ENCODE results near the gene EAPP. TPM values are rescaled to one million over a fixed set of nuclear protein-coding genes. Genes with fewer than 3 reads are reported as not detected.
"Not testable (repeated sequence)": the region's sequence is repeated elsewhere in the genome, so short reads cannot be mapped to it uniquely, and the experiment has no call there.

EAPP gene
- total RNA-seq, 1 donor from 2014 or later = 39.8 TPM

DNA sequence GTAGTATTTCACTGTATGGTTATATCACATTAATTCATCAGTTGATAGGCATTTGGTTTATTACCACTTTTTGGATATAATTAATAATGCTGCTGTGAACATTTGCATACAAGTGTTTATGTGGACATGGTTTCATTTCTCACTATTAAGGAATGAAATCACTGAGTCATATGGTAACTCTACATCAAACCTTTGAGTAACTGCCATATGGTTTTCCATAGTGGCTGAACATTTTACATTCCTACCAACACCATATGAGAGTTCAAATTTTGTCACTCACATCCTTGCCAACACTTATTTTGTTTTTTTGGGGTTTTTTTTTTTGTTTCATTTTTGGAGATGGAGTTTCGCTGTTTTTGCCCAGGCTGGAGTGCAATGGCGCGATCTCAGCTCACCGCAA lies 30.2 kb upstream of the EAPP start:
- H3K27me3 Mint-ChIP-seq = no peaks in the 10 kb centered on the region
- peaks cover 21% of the 10 kb centered on the region for H3K36me3 Mint-ChIP-seq (ENCODE audit: insufficient read depth)
- no peaks in the 10 kb centered on the region for H3K9me3 Mint-ChIP-seq (ENCODE audit: low read depth)
- DNase-seq (ENCODE audit: low spot score, unreplicated experiment) = no peak
- no peak overlapping the region for H3K4me3 Mint-ChIP-seq (ENCODE audit: low read depth)
- TF ChIP-seq, protein P1, sequence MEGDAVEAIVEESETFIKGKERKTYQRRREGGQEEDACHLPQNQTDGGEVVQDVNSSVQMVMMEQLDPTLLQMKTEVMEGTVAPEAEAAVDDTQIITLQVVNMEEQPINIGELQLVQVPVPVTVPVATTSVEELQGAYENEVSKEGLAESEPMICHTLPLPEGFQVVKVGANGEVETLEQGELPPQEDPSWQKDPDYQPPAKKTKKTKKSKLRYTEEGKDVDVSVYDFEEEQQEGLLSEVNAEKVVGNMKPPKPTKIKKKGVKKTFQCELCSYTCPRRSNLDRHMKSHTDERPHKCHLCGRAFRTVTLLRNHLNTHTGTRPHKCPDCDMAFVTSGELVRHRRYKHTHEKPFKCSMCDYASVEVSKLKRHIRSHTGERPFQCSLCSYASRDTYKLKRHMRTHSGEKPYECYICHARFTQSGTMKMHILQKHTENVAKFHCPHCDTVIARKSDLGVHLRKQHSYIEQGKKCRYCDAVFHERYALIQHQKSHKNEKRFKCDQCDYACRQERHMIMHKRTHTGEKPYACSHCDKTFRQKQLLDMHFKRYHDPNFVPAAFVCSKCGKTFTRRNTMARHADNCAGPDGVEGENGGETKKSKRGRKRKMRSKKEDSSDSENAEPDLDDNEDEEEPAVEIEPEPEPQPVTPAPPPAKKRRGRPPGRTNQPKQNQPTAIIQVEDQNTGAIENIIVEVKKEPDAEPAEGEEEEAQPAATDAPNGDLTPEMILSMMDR (IDR thresholded peaks at IDR 0.05; ENCODE audit: unreplicated experiment) = no peak
- H3K27ac Mint-ChIP-seq = no peak overlapping the region
- no peaks in the 10 kb centered on the region for H3K4me1 Mint-ChIP-seq (ENCODE audit: low read depth)

DNA sequence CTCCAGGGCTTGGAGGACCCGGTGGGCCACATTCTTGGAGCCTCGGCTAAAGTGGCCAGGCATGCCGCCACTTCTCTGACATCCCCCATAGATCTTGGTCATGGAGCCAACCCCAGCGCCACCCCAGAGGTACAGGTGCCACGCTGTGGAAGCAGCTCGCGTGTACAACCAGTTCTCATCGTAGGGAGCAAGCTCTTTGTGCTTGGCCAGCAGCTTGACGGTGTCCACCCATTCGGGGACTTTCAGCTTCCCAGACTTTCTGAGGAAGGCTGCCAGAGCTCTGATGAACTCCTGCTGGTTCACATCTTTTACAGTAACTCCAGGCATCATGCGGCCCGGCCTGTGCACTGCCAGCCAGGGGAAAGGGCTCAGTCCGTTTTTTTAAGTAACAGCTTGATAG lies 29.3 kb upstream of the EAPP start:
- no peak overlapping the region for H3K4me3 Mint-ChIP-seq (ENCODE audit: low read depth)
- no peaks in the 10 kb centered on the region for H3K4me1 Mint-ChIP-seq (ENCODE audit: low read depth)
- no peak overlapping the region for H3K27ac Mint-ChIP-seq
- TF ChIP-seq, protein P1 (IDR thresholded peaks at IDR 0.05; ENCODE audit: unreplicated experiment) = no peak
- H3K36me3 Mint-ChIP-seq (ENCODE audit: insufficient read depth) = peaks cover 21% of the 10 kb centered on the region
- H3K9me3 Mint-ChIP-seq (ENCODE audit: low read depth) = no peaks in the 10 kb centered on the region
- H3K27me3 Mint-ChIP-seq = no peaks in the 10 kb centered on the region
- DNase-seq (ENCODE audit: low spot score, unreplicated experiment) = no peak

DNA sequence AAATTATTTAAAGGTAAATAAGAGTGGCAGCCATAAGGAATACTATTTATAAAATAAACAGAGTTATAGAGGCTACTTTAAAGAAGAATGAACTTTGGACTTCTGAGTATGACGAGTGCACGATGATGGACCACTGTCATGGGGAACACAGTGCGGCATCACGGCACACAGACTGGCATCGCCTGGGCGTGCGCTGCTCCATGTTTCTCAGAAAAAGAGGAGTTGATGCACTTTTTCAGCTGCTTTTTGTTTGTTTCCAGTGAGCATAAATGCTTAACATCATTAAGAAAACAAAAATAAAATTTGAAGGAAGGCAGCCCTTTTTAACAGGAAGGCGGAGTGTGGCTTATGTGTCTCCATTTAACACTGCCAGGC lies 23.3 kb upstream of the EAPP start:
- Mint-ChIP-seq H3K36me3 (ENCODE audit: insufficient read depth) (peaks cover 15% of the 10 kb centered on the region), H3K4me1 (ENCODE audit: low read depth) (no peaks in the 10 kb centered on the region), H3K4me3 (ENCODE audit: low read depth) (no peak overlapping the region), H3K27me3 (no peaks in the 10 kb centered on the region), H3K27ac (no peak overlapping the region), H3K9me3 (ENCODE audit: low read depth) (no peaks in the 10 kb centered on the region)
- no peak for DNase-seq (ENCODE audit: low spot score, unreplicated experiment)
- TF ChIP-seq, protein P1 (IDR thresholded peaks at IDR 0.05; ENCODE audit: unreplicated experiment) = no peak

DNA sequence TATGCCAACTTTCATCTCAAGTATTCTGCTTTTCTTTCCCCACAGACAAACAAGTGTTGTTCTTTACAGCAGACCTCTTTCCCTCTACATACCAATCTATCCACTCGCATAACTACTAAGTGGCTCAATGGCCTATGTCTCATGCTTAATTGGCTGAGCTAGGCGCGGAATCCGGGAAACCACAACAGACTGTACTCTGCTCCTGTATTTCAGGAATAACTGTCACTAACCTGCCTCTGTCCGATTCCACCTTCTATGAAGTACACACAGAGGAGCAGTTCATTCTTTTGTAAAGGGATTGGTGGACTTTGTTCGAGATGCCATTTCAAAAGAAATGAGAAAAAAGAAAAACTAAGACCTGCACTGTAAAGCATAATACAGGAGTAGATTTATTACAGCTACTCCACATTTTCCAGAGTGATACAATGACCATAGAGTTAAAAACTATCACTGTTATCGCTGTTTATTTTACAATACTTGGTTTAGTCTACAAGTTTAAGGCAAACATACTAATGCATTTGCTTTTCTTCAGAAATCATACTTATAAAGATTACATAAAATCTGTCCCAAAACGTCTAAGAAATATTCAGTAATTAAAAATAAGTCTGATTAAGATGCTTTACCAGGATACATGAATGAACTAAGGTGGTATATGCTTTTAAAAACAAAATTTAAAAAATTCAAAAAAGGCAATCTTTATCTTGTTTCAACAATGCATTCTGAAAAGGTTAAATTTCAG lies 22.7 kb upstream of the EAPP start:
- not testable (repeated sequence) for H3K4me1 Mint-ChIP-seq (ENCODE audit: low read depth); H3K9me3 Mint-ChIP-seq (ENCODE audit: low read depth); H3K27ac Mint-ChIP-seq; H3K27me3 Mint-ChIP-seq; DNase-seq (ENCODE audit: low spot score, unreplicated experiment); H3K4me3 Mint-ChIP-seq (ENCODE audit: low read depth)
- peaks cover 13% of the 10 kb centered on the region for H3K36me3 Mint-ChIP-seq (ENCODE audit: insufficient read depth)

DNA sequence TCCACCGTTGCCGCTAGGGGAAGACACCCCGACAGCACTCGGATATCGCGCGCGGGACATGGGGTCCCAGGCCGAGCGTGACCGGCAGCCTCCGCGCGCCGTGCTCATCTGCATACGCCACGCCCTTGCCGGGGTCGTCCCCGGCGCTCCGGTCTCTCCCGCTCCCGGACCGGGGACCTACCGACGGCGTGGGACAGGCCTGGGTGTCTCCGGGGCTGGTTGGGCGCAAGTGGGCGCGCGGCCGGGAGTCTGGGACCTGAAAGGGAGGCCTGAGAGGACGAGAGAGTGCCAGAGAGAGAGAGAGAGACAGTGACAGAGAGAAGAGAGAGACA lies 17.0 kb upstream of the EAPP start:
- not testable (repeated sequence) for H3K27me3 Mint-ChIP-seq; H3K9me3 Mint-ChIP-seq (ENCODE audit: low read depth); DNase-seq (ENCODE audit: low spot score, unreplicated experiment); H3K27ac Mint-ChIP-seq; H3K4me3 Mint-ChIP-seq (ENCODE audit: low read depth); H3K36me3 Mint-ChIP-seq (ENCODE audit: insufficient read depth)
- peaks cover 10% of the 10 kb centered on the region for H3K4me1 Mint-ChIP-seq (ENCODE audit: low read depth)

DNA sequence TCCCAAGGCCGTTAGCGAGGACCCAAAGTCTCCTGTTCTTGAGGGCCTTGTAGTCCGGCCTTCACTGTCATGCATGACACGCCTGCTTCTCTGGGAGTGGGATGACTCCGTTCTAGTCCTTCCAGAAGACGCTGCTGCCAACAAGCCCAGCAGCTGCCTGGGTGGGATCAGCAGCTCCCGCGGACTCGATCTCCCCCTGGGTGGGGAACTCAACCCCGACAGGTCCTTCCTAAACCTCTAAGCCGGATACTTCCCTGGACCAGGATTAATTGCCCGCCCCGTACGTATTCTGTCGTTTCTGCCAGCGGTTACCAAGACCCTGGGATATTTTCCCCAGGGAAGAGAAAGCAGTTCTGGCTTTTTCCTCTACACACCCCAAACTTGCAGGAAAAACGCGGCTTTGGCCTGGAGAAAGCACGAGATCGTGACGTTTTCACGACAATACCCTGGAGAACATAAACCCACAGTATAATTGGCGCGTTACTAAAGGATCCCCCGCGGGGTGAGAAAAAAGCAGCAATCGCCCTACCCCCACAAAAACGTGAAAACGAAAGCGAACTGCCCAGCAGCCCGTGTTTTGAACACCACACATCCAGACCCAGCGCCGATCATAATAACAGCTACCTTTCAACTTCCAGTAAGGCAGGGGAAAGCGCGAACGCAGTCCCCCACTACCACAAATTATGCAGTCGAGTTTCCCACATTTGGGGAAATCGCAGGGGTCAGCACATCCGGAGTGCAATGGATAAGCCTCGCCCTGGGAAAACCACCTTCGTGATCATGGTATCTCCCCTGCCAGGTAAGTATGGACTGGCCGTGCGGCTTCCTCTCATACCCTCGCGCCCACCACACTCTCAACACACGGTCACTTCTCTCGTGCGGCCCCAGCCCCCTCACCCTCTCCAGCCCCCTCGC lies 16.3 kb upstream of the EAPP start:
- H3K36me3 Mint-ChIP-seq (ENCODE audit: insufficient read depth); H3K27me3 Mint-ChIP-seq; H3K27ac Mint-ChIP-seq: not testable (repeated sequence)

More for the DNA sequence above, 16.3 kb upstream of the EAPP start:
- not testable (repeated sequence) for DNase-seq (ENCODE audit: low spot score, unreplicated experiment); H3K9me3 Mint-ChIP-seq (ENCODE audit: low read depth); H3K4me3 Mint-ChIP-seq (ENCODE audit: low read depth)
- peaks cover 12% of the 10 kb centered on the region for H3K4me1 Mint-ChIP-seq (ENCODE audit: low read depth)
